CD14-positive monocyte (primary cell): ENCODE results near the gene HIVEP3. TPM values are rescaled to one million over a fixed set of nuclear protein-coding genes. Genes with fewer than 3 reads are reported as not detected.

Experiments
- DNase-seq, 3 donors: peaks; one replicate each; pipeline ENCODE4 v3.0.0-alpha.2; 2011 to 2022
- H2AFZ ChIP-seq: 2 replicates; pipeline ENCODE4 v1.6.0; 2012; ENCODE audit warnings: mild to moderate bottlenecking, low read depth, low read length, inconsistent platforms; ENCODE audit not compliant: insufficient read depth, poor library complexity, severe bottlenecking
- H3K27ac ChIP-seq, 2 donors: 1 replicate in 1 of 2; 2 replicates in 1 of 2; pipeline ENCODE4 v1.5.1; 2012 to 2013; ENCODE audit warnings: low read length in 2 of 2, control low read depth in 1 of 2, inconsistent platforms in 1 of 2, low read depth in 1 of 2, mild to moderate bottlenecking in 1 of 2
- H3K27me3 ChIP-seq, 2 donors: one replicate each; pipeline versions ENCODE4 v1.6.0 to v1.6.1; 2011 to 2013; ENCODE audit warnings: low read length in 2 of 2; ENCODE audit not compliant: control insufficient read depth in 2 of 2, insufficient read depth in 2 of 2
- H3K36me3 ChIP-seq, 2 donors: replicated peaks in 1 of 2; 1 replicate in 1 of 2; 2 replicates in 1 of 2; pipeline versions ENCODE4 v1.5.1 to v1.6.1; 2012 to 2013; ENCODE audit warnings: low read length in 2 of 2, control low read depth in 1 of 2, inconsistent platforms in 1 of 2, mild to moderate bottlenecking in 1 of 2; ENCODE audit not compliant: insufficient read depth in 2 of 2, control insufficient read depth in 1 of 2
- H3K4me1 ChIP-seq, 2 donors: 1 replicate in 1 of 2; 2 replicates in 1 of 2; pipeline versions ENCODE4 v1.5.1 to v1.6.1; 2012 to 2013; ENCODE audit warnings: low read length in 2 of 2, control low read depth in 1 of 2, inconsistent platforms in 1 of 2, mild to moderate bottlenecking in 1 of 2, moderate library complexity in 1 of 2; ENCODE audit not compliant: insufficient read depth in 2 of 2, control insufficient read depth in 1 of 2
- H3K4me2 ChIP-seq: replicated peaks from 2 replicates; pipeline ENCODE3; 2012; ENCODE audit warnings: low read length, moderate library complexity, mild to moderate bottlenecking; ENCODE audit not compliant: poor library complexity, severe bottlenecking; ENCODE audit errors: extremely low read depth
- H3K4me3 ChIP-seq, 3 experiments: fragments of 200-600 bp in 1 of 3; sonication (generic) in 1 of 3; replicated peaks in 1 of 3; 1 replicate in 2 of 3; 2 replicates in 1 of 3; pipeline ENCODE4 v1.5.1; 2011 to 2013; ENCODE audit warnings: low read length in 3 of 3, mild to moderate bottlenecking in 3 of 3, control low read depth in 2 of 3, low read depth in 2 of 3, inconsistent platforms in 1 of 3, moderate library complexity in 1 of 3
- H3K79me2 ChIP-seq: 2 replicates; pipeline ENCODE4 v1.6.0; 2012; ENCODE audit warnings: mild to moderate bottlenecking, control low read depth, inconsistent platforms, low read length, moderate library complexity; ENCODE audit not compliant: insufficient read depth
- H3K9ac ChIP-seq: 2 replicates; pipeline ENCODE4 v1.6.0; 2017; ENCODE audit warnings: low read length, mild to moderate bottlenecking; ENCODE audit not compliant: insufficient read depth, poor library complexity, severe bottlenecking
- H3K9me3 ChIP-seq, 2 donors: replicated peaks in 1 of 2; 1 replicate in 1 of 2; 2 replicates in 1 of 2; pipeline versions ENCODE4 v1.5.1 to v1.6.1; 2012 to 2013; ENCODE audit warnings: low read length in 2 of 2, control low read depth in 1 of 2; ENCODE audit not compliant: control insufficient read depth in 1 of 2, insufficient read depth in 1 of 2
- H4K20me1 ChIP-seq: 2 replicates; pipeline ENCODE4 v1.6.0; 2012; ENCODE audit warnings: mild to moderate bottlenecking, low read length, control low read depth, moderate library complexity; ENCODE audit not compliant: insufficient read depth
- H3K27ac Mint-ChIP-seq, 7 donors: one replicate each; pipeline ENCODE4 v1.8.0; 2020; ENCODE audit warnings: mild to moderate bottlenecking in 7 of 7, mixed read lengths in 7 of 7, moderate library complexity in 6 of 7, inconsistent platforms in 2 of 7
- H3K27me3 Mint-ChIP-seq, 3 donors: one replicate each; pipeline ENCODE4 v1.8.0; 2021 to 2022; ENCODE audit warnings: low read depth in 3 of 3, mild to moderate bottlenecking in 3 of 3, mixed read lengths in 3 of 3, moderate library complexity in 3 of 3, inconsistent platforms in 1 of 3
- H3K36me3 Mint-ChIP-seq, 2 donors: one replicate each; pipeline ENCODE4 v1.8.0; 2020; ENCODE audit warnings: mixed read lengths in 2 of 2, inconsistent platforms in 1 of 2, mild to moderate bottlenecking in 1 of 2
- H3K4me1 Mint-ChIP-seq: one replicate; pipeline ENCODE4 v1.8.0; 2020; ENCODE audit warnings: mild to moderate bottlenecking, mixed read lengths
- H3K4me3 Mint-ChIP-seq, 2 donors: one replicate each; pipeline ENCODE4 v1.8.0; 2020; ENCODE audit warnings: mild to moderate bottlenecking in 2 of 2, mixed read lengths in 2 of 2, moderate library complexity in 1 of 2
- H3K9me3 Mint-ChIP-seq, 7 donors: one replicate each; pipeline ENCODE4 v1.8.0; 2020 to 2022; ENCODE audit warnings: mixed read lengths in 7 of 7, mild to moderate bottlenecking in 6 of 7, moderate library complexity in 6 of 7, inconsistent platforms in 2 of 7
- CTCF ChIP-seq: fragments of 200-600 bp; IDR thresholded peaks from one replicate; pipeline ENCODE4 v1.8.0; 2022; ENCODE audit warnings: antibody characterized with exemption, mild to moderate bottlenecking
- WGBS: methylation state at CpG from one replicate; pipeline ENCODE4 v1.1.5; 2013; ENCODE audit warnings: missing lambda C conversion rate; ENCODE audit not compliant: insufficient coverage; 5-methylcytosine and 5-hydroxymethylcytosine counted together
- intact Hi-C, 2 donors: fragments of 100-400 bp; cut with micrococcal nuclease; formaldehyde crosslinking; loops; one replicate each; pipeline versions ENCODE4 v1.15.0 to v1.15.1; 2023
- polyA plus RNA-seq, 3 donors: library from polyadenylated mRNA; depleted of rRNA in 1 of 3; unstranded in 2 of 3; stranded (reverse) in 1 of 3; fragments of 300-500 nt in 2 of 3; fragments of >200 nt in 1 of 3; fragmentation: Illumina TruSeq in 2 of 3; gene quantifications; 1 replicate in 2 of 3; 2 replicates in 1 of 3; pipeline ENCODE4 v1.2.3, GENCODE V29; 2012 to 2021

The HIVEP3 gene
- polyA plus RNA-seq, 3 donors, result 1.2 to 3.7 (median 1.8) TPM

GRCh38 chr1:41512701-41513382 is 405.9 kb downstream of the HIVEP3 start:
- H3K79me2 ChIP-seq, result no peaks in the 10 kb centered on the region
- peaks cover 12% of the 10 kb centered on the region for H4K20me1 ChIP-seq
- Mint-ChIP-seq H3K27me3 (peaks cover 2 to 5% (median 3%) of the 10 kb centered on the region in 3 donors), H3K9me3 (peaks cover 0 to 2% (median 0%) of the 10 kb centered on the region in 7 donors), H3K4me1 (peaks cover 12% of the 10 kb centered on the region), H3K4me3 (no peak overlapping the region), H3K27ac (peak overlapping the region in 1 of 7 donors; percentile 57), H3K36me3 (peaks cover 43 to 50% of the 10 kb centered on the region in 2 donors)
- no peak for TF ChIP-seq CTCF
- no peak overlapping the region for H3K4me2 ChIP-seq
- no peak overlapping the region for H2AFZ ChIP-seq
- intact Hi-C loops, result no loop called here
- no peak overlapping the region for H3K9ac ChIP-seq
- H3K9me3 ChIP-seq, result no peaks in the 10 kb centered on the region
- H3K27me3 ChIP-seq, result no peaks in the 10 kb centered on the region
- no peak overlapping the region for H3K4me3 ChIP-seq
- peaks cover 8 to 14% of the 10 kb centered on the region in 2 donors for H3K4me1 ChIP-seq
- no peak overlapping the region for H3K27ac ChIP-seq
- peaks cover 33 to 59% of the 10 kb centered on the region in 2 donors for H3K36me3 ChIP-seq
- WGBS, result 97% methylated on average over 26 of the region's 27 CpGs
- no peak for DNase-seq

- no peaks in the 10 kb centered on the region for H3K27me3 ChIP-seq
- peaks cover 4% of the 10 kb centered on the region for H4K20me1 ChIP-seq
- no peak overlapping the region for H2AFZ ChIP-seq
- Mint-ChIP-seq H3K27ac (no peak overlapping the region), H3K36me3 (peaks cover 33 to 44% of the 10 kb centered on the region in 2 donors), H3K4me3 (no peak overlapping the region), H3K9me3 (peaks cover 0 to 2% (median 0%) of the 10 kb centered on the region in 7 donors), H3K27me3 (peaks cover 0 to 1% (median under 1%) of the 10 kb centered on the region in 3 donors), H3K4me1 (peaks cover 2% of the 10 kb centered on the region)
- no peak overlapping the region for H3K4me3 ChIP-seq
- H3K4me1 ChIP-seq, result peaks cover 3 to 4% of the 10 kb centered on the region in 2 donors
- no peak overlapping the region for H3K4me2 ChIP-seq
- over 99% methylated on average over 7 of the region's 7 CpGs for WGBS
- intact Hi-C loops, result no loop called here
- no peak for TF ChIP-seq CTCF
- no peak for DNase-seq
- no peaks in the 10 kb centered on the region for H3K9me3 ChIP-seq
- no peak overlapping the region for H3K27ac ChIP-seq
- H3K36me3 ChIP-seq, result peaks cover 30 to 52% of the 10 kb centered on the region in 2 donors
- no peaks in the 10 kb centered on the region for H3K79me2 ChIP-seq
- no peak overlapping the region for H3K9ac ChIP-seq
These were observed 407.5 kb downstream of the HIVEP3 start for GRCh38 chr1:41511239-41511540.
